Activated naive CD8-positive, alpha-beta T cell treated with anti-CD3 and anti-CD28 coated beads, Interleukin-2, amount 50 U/mL, for 16 hours (primary cell): ENCODE measurements around the gene KCNB1.

Experiments used
- DNase-seq: peaks from one replicate; pipeline ENCODE4 v3.0.0-alpha.2; 2020; ENCODE audit warnings: low read depth, low spot score

The KCNB1 gene

DNA sequence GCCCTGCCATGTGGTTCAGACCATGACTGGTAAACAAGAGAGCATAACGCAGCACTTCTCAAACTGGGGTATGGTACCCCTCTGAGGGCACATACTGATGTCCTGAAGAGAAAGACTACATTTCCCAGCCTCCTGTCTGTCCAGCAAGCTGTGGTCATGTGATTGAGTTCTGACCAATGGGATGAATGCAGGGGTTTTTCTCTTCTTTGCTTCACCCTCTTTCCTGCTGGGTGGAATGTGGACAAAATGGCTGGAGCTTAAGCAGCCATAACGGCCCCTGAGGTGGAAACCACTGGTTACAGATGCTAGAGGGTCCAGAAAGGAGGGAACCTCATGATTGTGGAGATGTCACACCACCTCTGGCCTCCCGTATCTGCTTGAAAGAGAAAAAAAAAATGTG is 19.4 kb upstream of the KCNB1 start:
- no peak for DNase-seq

DNA sequence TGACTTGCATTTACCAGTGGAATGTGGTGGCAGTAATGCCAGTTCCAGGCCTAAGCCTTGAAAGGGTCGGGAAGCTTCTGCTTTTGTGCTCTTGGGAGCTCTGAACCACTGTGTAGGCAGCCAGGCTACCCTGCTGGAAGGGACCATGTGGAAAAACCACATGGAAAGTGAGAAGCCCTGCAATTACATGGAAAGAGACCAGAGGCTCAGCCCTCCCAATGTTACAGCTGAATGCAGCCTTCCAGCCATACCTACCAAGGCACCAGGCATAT is 14.9 kb upstream of the KCNB1 start:
- DNase-seq, result no peak

DNA sequence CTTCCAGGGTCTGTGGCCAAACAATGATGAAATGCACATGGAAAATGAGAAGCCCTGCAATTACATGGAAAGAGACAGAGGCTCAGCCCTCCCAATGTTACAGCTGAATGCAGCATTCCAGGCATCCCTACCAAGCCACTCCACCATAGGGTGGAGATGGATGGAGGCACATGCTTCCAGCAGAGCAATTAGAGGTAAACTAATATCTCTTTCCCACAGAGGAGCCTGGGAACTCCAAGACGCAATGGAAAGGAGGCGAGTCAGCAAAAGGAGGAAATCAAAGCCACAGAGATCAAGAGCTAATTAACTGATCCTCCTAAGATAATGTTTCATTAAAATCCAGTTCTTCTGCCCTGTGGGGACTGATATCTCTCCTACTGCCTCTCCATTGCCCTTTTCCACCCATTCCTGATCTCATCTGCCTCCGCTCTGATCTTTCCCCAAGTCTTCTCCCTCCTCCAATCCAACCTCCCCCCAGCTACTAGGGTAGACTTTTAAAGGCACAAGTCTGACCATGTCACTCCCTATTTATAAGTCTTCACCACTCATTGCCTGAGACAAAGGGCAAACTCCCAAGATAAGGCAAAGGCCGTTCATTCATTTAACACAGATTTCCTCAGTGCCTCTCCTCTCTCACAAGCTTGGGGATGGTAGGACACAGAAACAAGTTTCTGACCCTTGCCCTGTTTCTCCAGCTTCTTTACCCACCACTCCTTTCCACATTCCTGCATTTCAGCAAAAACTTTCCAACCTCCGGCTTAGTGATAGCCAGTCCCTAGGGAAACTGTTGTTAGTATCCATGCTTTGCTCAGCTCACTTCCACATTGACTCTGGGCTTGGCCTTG is 14.3 kb upstream of the KCNB1 start:
- DNase-seq, result no peak

DNA sequence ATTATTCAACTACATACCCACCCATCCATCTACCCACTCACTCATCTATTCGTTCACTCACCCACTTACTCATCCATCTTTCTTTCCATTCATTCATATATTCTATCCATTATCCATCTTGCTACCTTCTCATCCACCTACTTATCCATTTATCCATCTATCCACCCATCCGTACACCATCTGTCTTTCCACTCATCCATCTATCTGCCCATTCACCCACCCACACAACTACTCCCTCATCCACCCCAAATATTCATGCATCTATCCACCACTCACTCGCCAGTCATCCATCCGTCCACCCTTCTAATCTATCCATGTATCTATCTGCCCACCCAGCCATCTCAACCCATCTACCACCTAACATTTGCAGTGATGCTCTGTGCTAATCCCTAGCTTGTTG is 13.6 kb upstream of the KCNB1 start:
- DNase-seq, result no peak

DNA sequence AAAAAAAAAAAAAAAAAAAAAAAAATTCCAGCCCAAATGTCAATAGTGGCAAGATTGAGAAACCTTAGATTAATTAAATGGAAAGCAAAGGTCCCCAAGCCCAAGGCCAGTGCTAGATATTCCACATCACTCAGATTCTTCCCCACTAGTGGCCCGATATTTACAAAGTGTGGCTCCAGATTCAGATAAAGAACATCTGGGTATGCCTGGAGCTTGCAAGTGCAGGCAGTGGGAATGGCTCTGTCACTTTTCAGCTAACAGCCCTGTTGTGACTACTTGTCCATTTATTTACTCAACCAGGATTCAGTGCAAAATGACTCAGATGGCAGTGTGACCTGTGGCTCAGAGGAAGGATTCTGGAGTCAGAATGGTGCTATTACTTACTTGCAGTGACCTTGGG is 8.2 kb upstream of the KCNB1 start:
- DNase-seq, result no peak

DNA sequence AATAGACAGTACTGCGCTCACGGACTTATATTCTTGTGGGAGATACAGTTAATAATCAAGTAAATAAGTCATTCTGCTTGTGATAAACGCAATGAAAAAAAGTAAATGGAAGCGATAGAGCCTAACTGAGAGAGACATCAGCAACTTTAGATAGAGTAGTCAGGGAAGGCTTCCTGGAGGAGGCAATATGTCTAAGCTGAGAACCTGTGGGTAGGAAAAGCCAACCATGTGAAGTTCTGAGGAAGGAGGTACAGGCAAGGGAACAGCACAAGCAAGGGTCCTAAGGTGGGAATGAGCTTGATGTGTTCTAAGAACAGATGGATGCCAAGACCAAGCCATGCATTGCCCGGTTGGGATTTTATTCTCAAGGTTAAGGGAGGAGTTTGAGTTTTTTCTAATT is 7.2 kb upstream of the KCNB1 start:
- no peak for DNase-seq

DNA sequence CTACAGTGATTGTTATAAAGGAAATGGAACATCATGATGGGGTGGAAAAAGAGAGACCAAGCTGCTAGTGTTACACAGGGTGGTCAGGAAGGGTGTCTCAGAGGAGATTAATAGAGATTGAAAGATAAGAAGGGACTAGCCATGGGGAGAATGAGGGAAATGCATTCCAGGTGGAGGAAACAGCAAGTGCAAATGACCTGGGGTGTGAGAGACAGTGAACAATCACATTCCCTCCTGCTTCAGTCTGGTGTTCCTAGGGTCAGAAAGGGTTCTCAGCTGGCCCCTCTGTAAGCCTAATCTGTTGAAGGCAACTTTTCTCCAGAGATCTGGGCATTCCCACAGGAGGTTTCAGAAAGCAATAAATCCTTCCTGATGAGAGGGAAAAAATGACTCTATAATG is 3.6 kb upstream of the KCNB1 start:
- DNase-seq, result no peak

DNA sequence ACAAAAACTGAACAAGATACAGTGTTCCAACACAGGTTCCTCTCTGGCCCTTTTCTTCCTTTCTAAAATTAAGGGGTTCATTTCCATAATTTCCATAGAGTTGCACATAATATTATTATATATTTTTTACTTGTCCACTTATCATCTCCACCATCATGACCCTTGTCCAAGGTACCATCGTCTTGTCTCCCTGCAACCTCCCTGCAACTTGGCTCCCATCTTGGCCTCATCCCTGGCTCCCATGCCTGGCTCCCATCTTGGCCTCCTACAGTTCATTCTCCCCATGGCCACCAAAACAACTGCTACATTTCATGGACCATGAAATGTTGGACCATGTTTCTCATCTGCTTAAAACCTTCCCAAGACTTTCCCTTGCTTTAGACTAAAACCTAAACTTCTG is 3.1 kb upstream of the KCNB1 start:
- no peak for DNase-seq

DNA sequence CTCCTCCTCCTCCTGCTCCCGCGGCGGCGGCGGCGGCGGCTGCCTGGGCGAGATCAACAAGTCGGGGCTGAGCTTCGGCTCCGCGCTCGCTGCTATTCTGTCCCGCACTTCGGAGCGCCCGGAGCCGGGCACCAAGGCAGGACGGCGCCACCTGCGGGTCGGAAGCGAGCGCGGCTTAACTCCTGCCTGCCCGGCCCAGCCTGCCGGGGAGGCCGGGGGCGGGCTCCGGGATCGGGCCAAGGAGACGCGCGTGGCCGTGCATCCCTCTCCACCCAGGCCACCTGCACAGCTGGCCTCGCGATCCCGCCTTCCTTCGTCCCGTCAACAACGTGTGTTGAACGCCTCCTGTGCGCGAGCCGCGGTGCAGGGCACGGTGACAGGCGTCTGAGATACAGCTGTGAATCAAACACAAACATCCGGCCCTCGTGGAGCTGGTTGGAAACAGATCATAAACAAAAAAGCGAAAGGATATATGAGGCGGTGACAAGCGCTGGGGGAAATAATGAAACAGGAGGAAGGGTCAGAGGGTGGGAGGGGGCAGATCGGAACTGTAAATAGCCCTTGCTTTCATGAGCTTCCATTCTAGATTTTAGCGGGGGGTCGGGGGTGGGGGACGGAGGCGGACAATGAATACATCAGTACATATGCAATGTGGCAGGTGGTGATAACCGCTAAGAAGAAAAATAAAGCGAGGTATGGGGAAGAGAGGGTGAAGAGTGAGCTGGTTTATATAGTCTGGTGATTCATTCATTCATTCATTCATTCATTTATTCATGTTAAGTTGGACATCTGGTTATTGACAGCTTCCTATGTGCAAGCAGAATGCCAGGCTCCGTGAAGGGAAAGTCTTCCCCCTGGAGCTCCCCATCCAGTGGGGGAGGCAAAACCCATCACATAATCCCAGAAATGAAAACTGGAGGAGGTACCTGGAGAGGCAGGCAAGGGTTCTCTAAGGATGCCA is 2.0 kb upstream of the KCNB1 start:
- DNase-seq, result peak; percentile 24

DNA sequence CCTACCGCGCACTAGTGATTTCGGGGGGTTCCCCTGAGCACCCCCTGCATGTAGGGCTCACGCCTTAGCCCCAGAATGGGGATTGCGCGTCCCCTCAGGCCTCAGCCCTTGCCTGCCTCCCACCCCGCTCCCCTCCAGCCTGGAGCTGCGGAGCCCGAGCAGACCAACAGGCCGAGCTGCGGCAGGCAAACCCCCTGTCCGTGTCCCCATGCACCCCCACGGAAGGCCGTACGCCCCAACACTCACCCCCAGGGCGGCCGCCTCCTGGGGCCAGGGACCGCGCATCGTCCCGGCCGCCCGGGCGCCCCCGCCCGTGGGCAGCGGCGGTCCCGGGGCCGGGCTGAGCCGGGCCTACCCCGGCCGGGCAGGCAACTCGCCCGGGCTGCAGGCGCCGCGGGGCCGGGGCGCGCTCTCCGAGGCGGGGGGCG is 1.2 kb upstream of the KCNB1 start:
- DNase-seq, result no peak

DNA sequence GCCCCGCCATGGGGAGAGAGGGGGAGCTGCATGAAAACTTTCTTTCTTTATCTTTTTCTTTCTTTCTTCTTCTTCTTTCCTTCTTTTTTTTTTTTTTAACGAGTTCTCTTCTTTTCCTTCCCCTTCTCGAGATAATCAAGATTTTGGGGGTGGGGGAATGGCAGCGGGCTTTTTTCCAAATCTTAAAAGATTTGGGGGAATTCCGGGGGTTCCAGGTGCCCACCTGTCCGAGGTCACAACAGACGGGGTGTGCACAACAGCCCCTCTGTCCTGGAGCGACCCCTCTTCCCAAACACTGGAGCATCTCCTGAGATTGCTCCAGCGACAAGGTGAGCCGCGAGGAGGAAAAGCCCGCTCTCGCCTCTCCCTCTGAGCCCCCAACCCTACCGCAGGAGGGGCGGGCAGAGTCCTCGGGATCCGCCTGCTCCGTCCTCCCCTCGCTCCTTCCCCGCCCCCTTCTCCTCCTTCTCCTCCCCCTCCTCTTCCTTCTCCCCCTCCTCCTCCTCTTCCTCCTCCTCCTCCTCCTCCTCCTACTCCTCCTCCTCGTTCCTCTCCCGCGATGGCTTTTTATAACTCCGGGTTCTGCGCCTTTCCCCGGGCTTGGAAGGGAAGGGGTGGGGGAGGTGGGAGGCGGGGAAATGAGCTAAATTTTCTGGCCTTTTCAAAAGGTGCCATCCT is 689 bp upstream of the KCNB1 start:
- DNase-seq, result no peak

DNA sequence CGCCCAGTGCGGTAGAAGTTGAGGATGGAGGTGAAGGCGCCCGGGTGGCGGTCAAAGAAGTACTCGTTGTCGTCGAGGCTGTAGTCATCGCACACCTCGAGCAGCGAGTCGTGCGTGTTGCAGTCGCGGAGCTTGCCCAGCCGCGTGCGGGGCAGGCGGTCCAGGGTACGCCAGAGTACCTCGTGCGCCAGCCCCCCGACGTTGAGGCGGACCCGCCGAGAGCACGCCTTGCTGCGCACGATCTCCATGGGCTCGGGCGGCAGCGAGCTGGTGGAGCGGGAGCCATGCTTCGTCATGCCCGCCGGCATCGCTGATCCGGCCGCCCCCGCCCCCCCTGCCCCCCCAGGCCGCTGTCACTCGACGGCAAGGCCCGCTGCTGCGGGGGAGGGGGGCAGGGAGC is 295 bp downstream of the KCNB1 start:
- no peak for DNase-seq

DNA sequence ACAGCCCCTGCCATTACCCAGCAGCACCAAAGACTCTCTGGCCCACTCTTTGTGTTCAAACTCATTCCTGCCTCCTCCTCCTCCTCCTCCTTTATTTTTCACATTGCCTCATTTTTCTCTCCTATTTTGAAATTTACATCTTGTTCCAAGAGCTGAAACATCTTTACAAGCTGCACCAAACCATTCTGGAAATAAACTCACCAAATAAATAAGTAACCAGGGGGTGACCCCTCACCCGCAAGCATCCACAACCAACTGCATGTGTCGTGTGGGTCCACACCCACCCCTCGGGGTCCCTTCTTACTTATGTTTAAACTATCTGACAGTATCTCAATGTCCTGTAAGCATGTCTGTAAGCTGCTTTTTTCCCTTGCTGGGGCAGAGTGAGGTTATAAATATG is 1.4 kb downstream of the KCNB1 start:
- no peak for DNase-seq

DNA sequence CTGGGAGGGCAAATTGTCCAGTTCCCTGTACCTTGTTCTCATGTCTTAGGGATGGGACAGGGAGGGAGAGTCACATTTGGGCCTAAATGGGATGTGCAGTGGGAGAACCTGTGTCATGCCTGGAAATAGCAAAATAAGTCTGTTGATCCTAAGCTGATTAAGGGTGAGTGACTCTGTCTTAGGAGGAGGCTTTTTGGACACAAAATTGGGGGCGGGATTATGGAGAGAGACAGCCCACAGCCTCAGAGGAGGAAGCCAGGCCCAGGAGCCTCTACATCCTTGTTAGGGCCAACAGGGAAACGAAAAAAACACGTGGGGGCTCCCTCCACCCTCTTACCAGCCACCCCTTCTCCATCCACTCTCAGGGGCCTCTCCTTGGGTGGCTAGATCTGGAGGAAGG is 2.2 kb downstream of the KCNB1 start:
- no peak for DNase-seq

DNA sequence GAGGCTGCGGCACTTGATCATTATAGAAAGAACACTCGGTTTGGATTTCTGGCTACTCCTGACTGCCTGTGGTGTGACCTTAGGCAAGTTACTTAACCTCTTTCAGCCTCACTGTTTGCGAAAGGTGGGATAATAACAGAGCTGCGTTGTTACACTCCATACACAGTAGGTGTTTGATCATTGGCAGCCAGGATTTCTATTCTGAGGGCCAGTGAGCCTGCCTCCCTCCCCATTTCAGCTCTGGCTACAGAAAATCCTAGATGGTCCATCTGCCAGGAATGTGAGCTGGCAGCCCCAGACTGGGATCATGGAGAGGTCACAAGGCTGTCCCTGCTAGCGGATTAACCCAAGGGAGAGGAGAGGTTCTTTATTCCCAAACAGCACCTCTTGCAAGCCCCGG is 2.7 kb downstream of the KCNB1 start:
- DNase-seq, result no peak

DNA sequence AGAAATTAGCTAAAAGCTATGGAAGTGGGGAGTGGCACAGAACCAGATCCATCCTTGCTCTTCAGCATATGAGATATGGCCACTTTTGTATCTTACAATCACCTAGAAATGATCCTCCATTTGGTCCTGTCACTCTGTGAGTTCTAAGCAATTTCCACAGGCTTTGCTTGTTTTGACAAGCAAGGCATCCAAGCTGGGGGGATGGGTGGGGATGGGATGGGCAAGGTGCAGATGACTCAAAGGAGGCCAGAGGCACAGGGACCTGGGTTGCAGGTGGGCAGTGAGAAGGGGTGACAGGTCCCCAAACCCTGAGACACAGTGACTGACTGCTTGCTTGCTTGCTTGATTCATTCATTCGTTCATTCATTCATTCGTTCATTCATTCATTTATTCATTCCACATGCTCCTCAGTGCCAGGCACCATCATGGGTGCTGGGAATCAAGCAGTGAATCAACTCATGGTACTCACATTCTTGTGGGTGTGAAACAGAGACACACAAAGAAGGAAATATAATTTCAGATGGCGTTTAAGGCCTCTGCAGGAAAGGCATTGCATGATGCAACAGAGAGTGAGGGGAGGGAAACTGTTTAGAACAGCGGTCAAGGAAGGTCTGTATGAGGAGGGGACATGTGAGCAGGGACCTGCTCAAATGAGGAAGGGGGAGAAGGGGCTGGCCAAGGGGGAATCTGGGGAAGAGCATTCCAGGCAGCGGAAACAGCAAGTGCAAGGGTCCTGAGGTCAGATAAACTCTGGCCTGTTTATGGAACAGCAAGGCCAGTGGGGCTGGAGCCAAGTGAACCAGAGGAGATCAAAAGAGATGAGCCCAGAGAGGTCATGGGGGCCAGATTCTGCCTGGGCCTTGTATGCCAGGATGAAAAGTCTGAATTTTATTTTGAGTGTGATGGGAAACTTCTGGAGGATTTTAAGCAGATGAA is 3.4 kb downstream of the KCNB1 start:
- no peak for DNase-seq

DNA sequence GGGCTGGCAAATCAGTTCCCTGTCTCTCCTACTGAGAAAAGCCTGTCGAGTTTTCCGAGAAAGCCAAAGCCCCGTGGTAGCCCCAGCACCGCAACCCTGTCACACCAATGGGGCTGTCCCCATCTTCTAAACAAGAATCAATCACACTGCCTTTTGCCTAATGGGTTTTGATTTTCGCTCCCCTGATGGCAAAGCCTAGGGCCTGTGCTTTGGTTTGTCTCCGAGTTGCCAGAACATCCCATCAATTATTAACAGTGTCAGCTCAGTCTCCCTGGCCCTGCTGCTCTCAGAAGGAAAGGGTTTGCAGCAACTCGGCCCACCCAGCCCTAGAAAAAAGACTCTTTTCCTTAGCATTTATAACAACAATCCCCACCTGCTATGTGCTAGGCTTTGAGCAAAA is 4.2 kb downstream of the KCNB1 start:
- DNase-seq, result no peak

DNA sequence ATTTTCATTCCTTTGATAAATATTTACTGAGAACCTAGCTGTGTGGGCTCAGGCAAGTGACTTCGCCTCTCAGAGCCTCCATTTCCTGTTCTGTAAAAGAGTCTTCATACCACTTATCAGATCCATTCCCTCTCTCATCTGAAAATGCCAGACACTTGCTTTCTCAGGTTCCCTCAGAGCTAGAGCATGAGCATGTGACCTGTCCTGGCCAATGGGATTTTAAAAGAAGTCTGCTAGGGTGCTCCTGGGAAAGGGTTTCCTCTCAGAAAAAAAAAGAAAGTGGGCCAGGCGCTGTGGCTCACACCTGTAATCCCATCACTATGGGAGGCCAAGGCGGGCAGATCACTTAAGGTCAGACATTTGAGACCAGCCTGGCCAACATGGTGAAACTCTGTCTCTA is 5.3 kb downstream of the KCNB1 start:
- DNase-seq, result no peak

DNA sequence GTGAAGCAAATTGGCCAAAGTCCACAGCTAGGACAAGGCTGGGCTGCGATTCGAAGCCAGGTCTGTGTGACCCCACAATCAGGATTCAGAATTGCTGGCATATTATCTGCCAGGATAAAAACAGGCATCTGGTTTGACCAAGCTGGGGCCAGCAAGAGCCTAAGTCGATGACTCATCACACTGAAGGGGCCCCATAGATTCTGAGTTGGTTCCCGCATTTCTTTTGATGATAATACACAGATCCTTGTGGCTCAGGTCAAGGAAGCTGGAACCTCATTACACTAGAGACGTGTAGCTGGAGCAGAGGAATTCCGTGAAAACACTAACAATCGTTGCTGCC is 6.5 kb downstream of the KCNB1 start:
- no peak for DNase-seq

DNA sequence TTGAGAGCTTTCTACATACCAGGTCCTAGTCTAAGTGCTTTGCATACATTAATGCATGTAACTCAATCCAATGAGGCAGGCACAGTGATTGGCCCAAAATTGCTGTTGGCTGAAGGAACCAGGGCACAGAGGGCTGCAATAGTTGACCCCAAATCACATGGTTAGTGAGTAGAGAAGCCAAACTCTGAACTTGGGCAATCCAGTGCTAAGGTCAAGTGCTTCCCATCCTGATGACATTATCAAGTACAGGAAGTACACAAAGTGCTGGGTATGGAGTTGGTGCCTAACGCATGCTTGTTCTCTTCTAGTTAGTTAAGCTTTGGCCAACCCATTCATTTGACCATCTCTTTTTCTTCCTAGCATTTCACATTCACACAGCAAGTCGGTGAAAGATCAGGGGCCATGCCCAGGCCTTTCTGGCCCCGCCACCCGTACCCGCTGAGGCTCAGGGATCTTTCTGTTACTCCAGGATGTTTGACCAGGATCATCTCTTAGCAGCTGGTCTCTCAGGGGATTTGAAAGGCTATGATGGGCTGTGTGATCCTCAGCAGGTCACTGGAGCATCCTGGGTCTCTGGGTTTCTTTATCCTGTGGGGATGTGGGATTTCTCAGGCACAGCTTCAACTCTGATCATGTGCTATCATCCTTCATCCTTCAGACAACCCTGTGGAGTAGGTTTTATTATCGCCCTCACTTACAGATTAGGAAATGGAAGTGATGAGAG is 7.0 kb downstream of the KCNB1 start:
- no peak for DNase-seq

DNA sequence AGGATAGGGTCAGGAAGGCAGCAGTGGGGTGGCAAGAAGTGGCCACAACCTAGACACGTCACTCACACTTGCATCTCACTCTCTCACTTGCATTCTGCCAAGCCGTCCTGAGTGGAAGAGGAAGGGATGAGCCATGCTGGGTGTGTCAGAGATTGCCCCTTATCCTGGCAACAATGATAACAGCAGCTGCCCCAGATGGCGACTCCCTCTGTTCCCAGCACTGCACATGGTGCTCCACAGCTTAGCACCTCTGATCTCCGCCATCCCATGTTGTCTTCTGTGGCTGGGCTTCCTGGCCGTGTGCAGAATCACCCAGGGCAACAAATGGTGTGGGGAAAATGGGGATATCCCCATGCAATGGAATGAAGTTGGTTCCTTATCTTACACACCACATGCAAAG is 11.1 kb downstream of the KCNB1 start:
- no peak for DNase-seq
